GM21723 (cell line): ENCODE measurements around the gene TKTL1.
"Not testable (repeated sequence)": the region's sequence is repeated elsewhere in the genome, so short reads cannot be mapped to it uniquely, and the experiment has no call there.

Source experiments
- ATAC-seq: cut with Tn5 transposase; IDR thresholded peaks from one replicate; pipeline ENCODE4 v1.9.1; 2021; ENCODE audit warnings: mild to moderate bottlenecking, moderate library complexity; ENCODE audit not compliant: unreplicated experiment

Gene TKTL1

DNA sequence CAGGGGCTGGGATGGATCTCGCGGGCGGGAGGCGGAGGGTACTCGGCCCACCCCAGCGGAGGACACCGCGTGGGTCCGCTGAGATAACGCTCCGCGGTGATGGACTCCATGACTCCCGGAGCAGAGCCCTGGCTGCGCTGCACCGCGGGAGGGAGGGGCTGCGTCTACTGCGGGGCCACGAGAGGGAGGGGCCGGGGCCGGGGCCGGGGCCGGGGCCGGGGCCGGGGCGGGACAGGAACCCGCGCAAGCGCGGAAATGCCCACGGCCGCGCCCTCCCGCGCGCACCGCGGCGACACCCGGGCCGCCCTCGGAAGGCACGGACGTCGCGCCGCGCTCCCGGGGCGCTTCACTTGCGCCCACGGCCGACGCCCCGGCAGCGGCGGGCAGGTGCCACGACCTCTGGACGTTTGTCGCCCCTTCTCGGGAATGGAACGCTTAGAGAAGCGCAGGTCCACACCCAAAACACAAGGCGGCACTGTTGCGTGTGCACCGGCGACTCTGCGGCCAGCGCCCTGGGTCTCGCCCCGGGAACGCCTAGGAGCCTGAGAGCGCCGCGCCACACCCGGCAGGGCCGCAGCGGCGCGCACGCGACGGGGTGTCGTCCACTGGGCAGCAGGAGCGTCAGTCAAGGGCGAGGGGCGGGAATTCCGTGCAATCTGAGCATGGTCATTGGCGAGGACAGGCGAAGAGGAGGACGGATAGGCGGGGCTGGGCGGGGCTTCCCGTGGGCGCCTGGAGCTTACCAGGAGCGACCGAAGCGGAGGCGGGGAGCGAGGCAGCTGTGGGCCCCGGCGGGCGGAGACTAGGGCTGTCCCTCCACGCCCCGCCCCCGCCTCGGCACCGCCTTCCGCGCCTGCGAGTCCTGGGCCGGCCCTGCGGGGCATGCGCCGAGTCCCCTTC lies 46.1 kb downstream of the TKTL1 start:
- ATAC-seq, result peak; percentile 67

GRCh38 chrX:154343063-154343462 lies 47.5 kb downstream of the TKTL1 start:
- ATAC-seq, result not testable (repeated sequence)

DNA sequence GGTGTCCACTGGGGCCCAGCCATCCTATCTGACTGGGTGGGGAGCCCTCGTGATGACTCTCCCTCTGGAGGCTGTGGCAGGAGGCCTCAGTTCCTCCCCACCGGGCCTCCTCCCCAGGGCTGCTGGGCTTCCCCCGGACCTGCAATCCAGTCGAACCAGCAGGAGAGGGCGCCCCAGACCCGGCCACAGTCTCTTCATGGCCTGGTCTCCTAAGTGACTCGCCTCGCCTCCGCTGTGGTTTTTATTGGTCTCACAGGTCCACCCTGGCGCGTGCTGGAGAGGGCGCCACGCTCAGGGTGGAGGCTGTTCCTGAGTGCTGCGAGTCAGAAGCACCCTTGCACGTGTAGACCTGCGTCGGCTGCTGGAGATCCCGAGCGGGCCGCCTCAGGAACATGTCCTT lies 48.0 kb downstream of the TKTL1 start:
- peak; percentile 27 for ATAC-seq

DNA sequence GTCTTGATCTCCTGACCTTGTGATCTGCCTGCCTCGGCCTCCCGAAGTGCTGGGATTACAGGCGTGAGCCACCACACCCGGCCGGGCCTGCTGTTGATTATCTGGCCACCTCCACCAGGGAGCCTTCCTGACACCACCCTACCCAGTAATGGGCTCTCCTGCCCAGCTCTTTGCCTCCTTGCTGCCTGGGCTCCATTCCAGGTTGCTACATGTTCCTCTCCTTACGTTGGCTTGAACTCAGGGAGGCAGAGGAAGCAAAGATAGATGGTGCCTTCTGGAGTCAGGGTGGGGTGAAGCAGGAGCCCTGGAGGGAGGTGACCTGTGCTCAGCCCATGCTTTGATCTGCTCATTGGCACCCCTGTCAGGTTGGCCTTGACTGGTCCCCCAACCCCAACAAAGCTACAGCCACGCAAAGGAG lies 52.5 kb downstream of the TKTL1 start:
- no peak for ATAC-seq

DNA sequence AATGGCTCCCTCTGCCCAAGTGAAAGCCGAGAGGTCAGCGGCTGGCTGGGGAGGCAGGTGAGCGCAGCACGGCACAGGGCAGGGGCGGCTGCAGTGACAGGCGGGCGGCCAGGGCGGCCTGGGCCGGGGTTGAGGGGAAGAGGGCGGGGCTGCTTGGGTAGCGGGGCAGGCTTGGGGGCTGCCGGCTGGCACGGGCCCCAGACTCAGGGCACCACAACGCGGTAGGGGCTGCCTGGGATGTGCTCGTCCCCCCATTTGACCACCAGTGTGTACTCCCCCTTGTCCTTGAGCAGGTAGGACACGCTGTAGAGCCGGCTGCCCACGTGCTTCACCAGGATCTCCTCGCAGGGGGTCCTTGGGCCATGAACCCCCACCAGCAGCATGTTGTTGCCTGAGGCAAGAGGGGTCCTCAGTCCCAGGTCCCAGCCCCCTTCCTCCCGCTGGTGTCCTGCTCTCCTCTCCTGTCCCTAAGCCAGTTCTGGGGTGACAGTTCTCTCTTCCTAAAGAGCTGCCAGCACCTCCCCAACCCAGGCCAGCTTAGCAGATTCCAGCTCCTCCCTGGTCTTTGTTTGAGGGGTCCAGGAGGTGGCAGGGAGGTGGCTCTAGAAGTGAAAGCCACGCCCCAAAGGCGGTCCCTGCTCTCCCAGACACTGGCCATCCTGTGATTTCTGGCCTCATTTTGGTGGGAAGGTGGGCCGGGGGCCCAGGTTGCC lies 53.2 kb downstream of the TKTL1 start:
- ATAC-seq, result no peak

DNA sequence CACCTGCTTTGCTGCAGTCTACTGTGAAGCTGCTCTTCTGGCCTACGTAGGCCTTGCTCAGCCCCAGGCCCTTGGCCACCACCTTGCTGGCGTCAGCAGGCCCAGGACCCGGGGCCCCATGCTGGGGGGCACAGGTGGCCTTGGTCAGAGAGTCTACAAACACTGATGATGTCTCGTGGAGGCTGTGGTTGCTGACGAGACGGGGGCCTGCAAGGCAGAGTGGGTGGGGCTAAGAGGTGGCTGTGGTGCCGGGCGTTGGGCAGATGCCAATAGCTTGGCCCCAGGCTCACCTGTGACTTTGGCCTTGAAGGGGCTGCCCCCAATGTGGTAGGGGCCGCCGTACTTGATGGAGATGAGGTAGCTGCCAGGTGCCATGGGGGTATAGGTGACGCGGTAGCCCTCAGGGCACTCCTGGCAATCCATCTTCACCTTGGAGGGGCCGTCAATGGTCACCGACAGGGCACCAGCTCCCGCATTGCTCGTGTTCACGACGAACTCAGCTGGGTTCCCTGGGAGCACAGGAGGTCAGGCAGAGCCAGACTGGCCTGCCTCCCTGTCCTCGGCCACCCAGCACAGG lies 53.9 kb downstream of the TKTL1 start:
- ATAC-seq, result no peak

DNA sequence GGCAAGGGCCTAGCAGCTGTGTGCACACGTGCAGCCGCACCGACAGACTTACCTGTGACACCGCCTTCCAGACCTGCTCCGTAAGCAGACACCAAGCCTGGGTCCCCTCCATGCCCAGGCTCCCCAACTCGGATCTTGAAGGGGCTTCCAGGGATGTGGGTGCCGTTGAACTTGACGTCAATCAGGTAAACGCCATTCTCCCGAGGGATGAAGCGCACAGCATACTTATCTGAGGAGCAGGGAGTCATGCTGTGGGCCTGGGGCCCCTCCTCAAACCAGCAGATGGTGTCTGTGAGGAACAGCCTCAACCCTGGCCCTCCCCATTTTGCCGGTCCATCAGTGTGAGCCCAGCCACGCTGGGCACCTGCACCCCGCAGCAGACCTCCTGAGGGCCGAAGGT lies 54.4 kb downstream of the TKTL1 start:
- ATAC-seq, result no peak

GRCh38 chrX:154350429-154351182 lies 55.0 kb downstream of the TKTL1 start:
- no peak for ATAC-seq

DNA sequence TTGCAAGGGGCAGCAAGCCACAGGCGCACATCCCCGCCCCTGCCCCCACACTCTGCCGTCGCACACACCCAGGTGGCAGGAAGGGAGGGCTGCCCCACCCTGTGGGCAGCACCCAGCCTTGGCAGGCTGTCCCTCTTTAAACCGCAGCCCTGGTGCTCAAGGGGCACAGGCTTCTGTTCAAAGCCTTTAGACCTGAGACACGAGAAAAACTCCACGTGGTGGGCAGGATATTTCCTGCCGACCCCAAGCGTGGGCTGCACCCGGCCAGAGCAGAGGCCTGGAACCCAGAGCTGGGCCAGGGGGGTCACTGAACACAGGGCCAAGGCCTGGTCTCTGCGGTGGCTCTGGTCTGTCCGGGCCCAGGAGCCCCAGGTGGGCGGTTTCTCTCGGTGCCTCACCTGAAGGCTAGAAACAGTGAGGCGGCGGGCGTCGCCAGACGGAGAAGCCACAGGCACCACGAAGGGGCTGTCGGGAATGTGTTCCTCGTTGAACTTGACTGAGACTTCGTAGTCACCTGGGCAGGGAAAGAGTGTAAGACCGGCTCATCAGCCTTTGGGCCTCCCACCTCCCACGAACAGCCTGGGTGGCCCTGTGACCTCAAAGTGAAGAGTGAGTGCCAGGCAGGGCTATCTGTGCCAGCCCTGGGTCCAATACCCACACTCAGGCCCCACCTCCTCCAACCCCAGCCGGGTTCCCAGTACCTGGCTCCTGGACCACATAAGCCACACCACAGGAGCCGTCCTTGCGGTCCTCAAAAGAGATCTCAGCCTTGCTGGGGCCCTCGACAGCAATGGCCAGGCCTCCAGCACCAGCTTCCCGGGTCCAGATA lies 55.8 kb downstream of the TKTL1 start:
- no peak for ATAC-seq

GRCh38 chrX:154352012-154352401 lies 56.4 kb downstream of the TKTL1 start:
- ATAC-seq, result no peak

GRCh38 chrX:154352466-154352865 lies 56.9 kb downstream of the TKTL1 start:
- no peak for ATAC-seq

- no peak for ATAC-seq
Measured at GRCh38 chrX:154353172-154353843, 57.7 kb downstream of the TKTL1 start.

DNA sequence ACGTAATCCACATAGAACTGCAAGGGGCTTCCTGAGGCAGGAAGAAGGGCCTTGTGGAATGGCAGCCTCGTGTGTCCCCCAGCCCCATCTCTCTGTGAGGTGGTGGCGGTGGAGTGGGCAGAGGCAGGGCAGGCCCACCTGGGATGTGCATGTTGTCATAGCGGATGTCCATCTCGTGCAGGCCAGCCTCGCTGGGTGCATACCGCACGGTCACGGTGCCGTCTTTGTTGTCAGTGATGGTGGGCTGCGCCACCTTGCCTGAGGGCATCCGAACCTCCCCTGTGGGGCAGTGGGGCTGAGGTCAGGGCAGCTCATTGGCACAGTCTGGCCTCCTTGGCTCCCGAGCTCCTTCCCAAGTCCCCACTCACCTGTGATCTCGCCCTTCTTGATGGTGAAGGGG lies 58.4 kb downstream of the TKTL1 start:
- no peak for ATAC-seq

- no peak for ATAC-seq
Measured at GRCh38 chrX:154354516-154354915, 58.9 kb downstream of the TKTL1 start.

- no peak for ATAC-seq
Measured at GRCh38 chrX:154355094-154355775, 59.6 kb downstream of the TKTL1 start.

- ATAC-seq, result no peak
Measured at GRCh38 chrX:154355776-154356140, 60.2 kb downstream of the TKTL1 start.

- ATAC-seq, result no peak
Measured at GRCh38 chrX:154356596-154356995, 61.0 kb downstream of the TKTL1 start.

- ATAC-seq, result no peak
Measured at GRCh38 chrX:154357205-154357604, 61.6 kb downstream of the TKTL1 start.

DNA sequence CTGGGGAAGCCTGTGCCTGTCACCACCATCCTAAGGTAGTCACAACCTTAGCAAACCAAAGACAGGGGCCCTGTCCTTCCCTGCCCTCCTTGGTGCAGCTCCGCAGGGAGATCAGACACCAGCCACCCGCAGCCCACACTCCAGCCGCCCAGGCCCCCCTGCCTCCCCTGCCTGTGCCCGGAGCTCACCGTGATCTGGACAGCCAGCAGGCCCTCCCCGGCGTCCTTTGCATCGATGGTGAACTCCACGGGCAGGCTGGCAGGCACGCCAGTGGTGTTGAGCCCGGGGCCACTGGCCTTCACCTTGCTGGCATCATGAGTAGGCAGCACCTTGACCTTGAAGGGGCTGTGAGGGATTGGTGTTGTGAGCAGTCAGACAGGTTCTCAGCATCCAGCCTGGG lies 62.4 kb downstream of the TKTL1 start:
- ATAC-seq, result no peak
